Gastrocnemius medialis (tissue), 4 donors: Measurements from ENCODE around the gene ANXA8L1. TPM values are rescaled to one million over a fixed set of nuclear protein-coding genes. Genes with fewer than 3 reads are reported as not detected.
"Not testable (repeated sequence)": the region's sequence is repeated elsewhere in the genome, so short reads cannot be mapped to it uniquely, and the experiment has no call there.

Source experiments
- ATAC-seq, 2 donors: fragments of 150-250 bp; one replicate each; pipeline ENCODE4 v1.9.1; 2016
- DNase-seq, 2 donors: peaks; one replicate each; pipeline ENCODE4 v3.0.0-alpha.2; 2019
- H3K27ac ChIP-seq, 4 donors: fragments of 200-600 bp; sonication (generic); 1 replicate in 1 of 4; 2 replicates in 3 of 4; pipeline ENCODE4 v1.5.1; 2016 to 2018; ENCODE audit warnings: mild to moderate bottlenecking in 2 of 4, moderate library complexity in 1 of 4
- H3K27me3 ChIP-seq, 3 donors: fragments of 200-600 bp; sonication (generic) in 2 of 3; 1 replicate in 1 of 3; 2 replicates in 2 of 3; pipeline versions ENCODE4 v1.5.1 to v1.6.0; 2016 to 2019; ENCODE audit warnings: mild to moderate bottlenecking in 1 of 3, moderate library complexity in 1 of 3
- H3K36me3 ChIP-seq, 2 donors: fragments of 200-600 bp; sonication (generic) in 1 of 2; one replicate each; pipeline ENCODE4 v1.5.1; 2017 to 2018
- H3K4me1 ChIP-seq, 2 donors: fragments of 200-600 bp; sonication (generic) in 1 of 2; one replicate each; pipeline ENCODE4 v1.5.1; 2016 to 2017; ENCODE audit warnings: mild to moderate bottlenecking in 2 of 2
- H3K4me3 ChIP-seq, 4 donors: fragments of 200-600 bp; sonication (generic) in 3 of 4; 1 replicate in 1 of 4; 2 replicates in 3 of 4; pipeline ENCODE4 v1.5.1; 2016 to 2019; ENCODE audit warnings: mild to moderate bottlenecking in 2 of 4
- H3K9me3 ChIP-seq, 3 donors: fragments of 200-600 bp; sonication (generic) in 2 of 3; 1 replicate in 1 of 3; 2 replicates in 2 of 3; pipeline ENCODE4 v1.5.1; 2016 to 2019
- CTCF ChIP-seq, 5 experiments: fragments of 450-650 bp in 3 of 5; fragments of 200-600 bp in 2 of 5; sonication (generic) in 2 of 5; IDR thresholded peaks in 4 of 5; conservative IDR thresholded peaks in 1 of 5; 1 replicate in 4 of 5; 2 replicates in 1 of 5; pipeline ENCODE4 v1.5.1; 2016 to 2019; ENCODE audit warnings: antibody characterized with exemption in 5 of 5, mild to moderate bottlenecking in 3 of 5, moderate library complexity in 3 of 5
- POLR2A ChIP-seq, 2 donors: fragments of 450-650 bp; IDR thresholded peaks; one replicate each; pipeline ENCODE4 v1.6.1; 2017; ENCODE audit warnings: antibody characterized with exemption in 2 of 2, mild to moderate bottlenecking in 2 of 2, moderate library complexity in 2 of 2
- in situ Hi-C, 4 donors: fragments of 200-750 bp; cut with MboI; loops; one replicate each; pipeline versions ENCODE4 v1.15.0 to v1.8.0; 2017; ENCODE audit warnings: low sequenced_read_pairs in 4 of 4
- intact Hi-C: fragments of 100-400 bp; cut with DNase I; formaldehyde crosslinking; loops from one replicate; pipeline ENCODE4 v1.15.1; 2023; ENCODE audit warnings: low total_unique reads
- total RNA-seq, 4 donors: library from RNA; depleted of rRNA; stranded (reverse); fragments of >200 nt; gene quantifications; one replicate each; pipeline versions ENCODE4 v1.1.0 to v1.2.3, GENCODE V29; 2016

Gene ANXA8L1
- not detected for total RNA-seq

- H3K4me1 ChIP-seq, ATAC-seq, H3K4me3 ChIP-seq, DNase-seq, H3K9me3 ChIP-seq, intact Hi-C loops, H3K36me3 ChIP-seq, H3K27me3 ChIP-seq, H3K27ac ChIP-seq, in situ Hi-C loops: not testable (repeated sequence)
These were observed at the start of gene ANXA8L1 for GRCh38 chr10:46375406-46375805. TSS of gene ANXA8L1 (plus strand) at chr10:46375776. CDS start at chr10:46375852, 76 bp downstream.

- no peak overlapping the region for H3K4me3 ChIP-seq
- DNase-seq: no peak
- H3K9me3 ChIP-seq: no peaks in the 10 kb centered on the region
- no peaks in the 10 kb centered on the region for H3K36me3 ChIP-seq
- TF ChIP-seq CTCF (IDR thresholded peaks at IDR 0.05 in 4 of 5, conservative IDR thresholded peaks at IDR 0.05 in 1 of 5) (no peak), POLR2A (IDR thresholded peaks at IDR 0.05) (no peak)
- no peaks in the 10 kb centered on the region for H3K4me1 ChIP-seq
- in situ Hi-C loops (loop anchor here in 1 of 4 donors (10.0 kb wide), 1 partner anchor 101 kb away; no protein-coding TSS in a partner anchor), intact Hi-C loops (no loop called here)
- ATAC-seq: no peak
- H3K27ac ChIP-seq: no peak overlapping the region
- H3K27me3 ChIP-seq: no peaks in the 10 kb centered on the region
These were observed 49.5 kb upstream of the ANXA8L1 start for GRCh38 chr10:46326066-46326465.

GRCh38 chr10:46326971-46327370 is 48.6 kb upstream of the ANXA8L1 start:
- Histone ChIP-seq H3K9me3 (no peaks in the 10 kb centered on the region), H3K4me1 (no peaks in the 10 kb centered on the region), H3K4me3 (no peak overlapping the region), H3K36me3 (no peaks in the 10 kb centered on the region), H3K27ac (no peak overlapping the region), H3K27me3 (no peaks in the 10 kb centered on the region)
- intact Hi-C loops: no loop called here
- ATAC-seq (no peak), DNase-seq (no peak)
- TF ChIP-seq POLR2A (IDR thresholded peaks at IDR 0.05) (no peak), CTCF (IDR thresholded peaks at IDR 0.05 in 4 of 5, conservative IDR thresholded peaks at IDR 0.05 in 1 of 5) (no peak)
- in situ Hi-C loops: loop anchor here in 1 of 4 donors (10.0 kb wide), 1 partner anchor 102 kb away; no protein-coding TSS in a partner anchor

GRCh38 chr10:46327685-46328084 is 47.9 kb upstream of the ANXA8L1 start:
- H3K27ac ChIP-seq: no peak overlapping the region
- DNase-seq (no peak), ATAC-seq (no peak)
- in situ Hi-C loops (loop anchor here in 1 of 4 donors (10.0 kb wide), 1 partner anchor 103 kb away; no protein-coding TSS in a partner anchor), intact Hi-C loops (no loop called here)
- TF ChIP-seq POLR2A (IDR thresholded peaks at IDR 0.05) (no peak), CTCF (IDR thresholded peaks at IDR 0.05 in 4 of 5, conservative IDR thresholded peaks at IDR 0.05 in 1 of 5) (no peak)
- H3K4me1 ChIP-seq: no peaks in the 10 kb centered on the region
- H3K4me3 ChIP-seq: no peak overlapping the region
- no peaks in the 10 kb centered on the region for H3K9me3 ChIP-seq
- H3K36me3 ChIP-seq: no peaks in the 10 kb centered on the region
- H3K27me3 ChIP-seq: no peaks in the 10 kb centered on the region

- Histone ChIP-seq H3K36me3 (no peaks in the 10 kb centered on the region), H3K27ac (no peak overlapping the region), H3K27me3 (no peaks in the 10 kb centered on the region), H3K4me1 (no peaks in the 10 kb centered on the region), H3K4me3 (no peak overlapping the region), H3K9me3 (no peaks in the 10 kb centered on the region)
- in situ Hi-C loops: loop anchor here in 1 of 4 donors (10.0 kb wide), 1 partner anchor 104 kb away; no protein-coding TSS in a partner anchor
- DNase-seq: no peak
- intact Hi-C loops: no loop called here
- ATAC-seq: no peak
- TF ChIP-seq CTCF (IDR thresholded peaks at IDR 0.05 in 4 of 5, conservative IDR thresholded peaks at IDR 0.05 in 1 of 5): no peak
- no peak for TF ChIP-seq POLR2A (IDR thresholded peaks at IDR 0.05)
These were observed 46.5 kb upstream of the ANXA8L1 start for GRCh38 chr10:46328853-46329689.
